ENCODE measurements around the gene ENTHD1.

- TF ChIP-seq POLR2A (IDR thresholded peaks at IDR 0.05) (no peak), CTCF (IDR thresholded peaks at IDR 0.05) (no peak)
Observed at GRCh38 chr22:39735776-39736175, 157.8 kb downstream of the ENTHD1 start.
